IMR-90 (cell line): ENCODE results near the gene RXRB.

Source experiments
- CEBPB ChIP-seq: IDR thresholded peaks from 2 replicates; pipeline ENCODE4 v1.6.1; 2012; ENCODE audit warnings: low read depth, low read length, improper control_type of control experiment
- FOS ChIP-seq: fragments of 150-350 bp; IDR thresholded peaks from 2 replicates; pipeline ENCODE4 v1.6.1; 2016; ENCODE audit warnings: low read depth, low read length
- MAFK ChIP-seq: IDR thresholded peaks from 2 replicates; pipeline ENCODE4 v1.6.1; 2012; ENCODE audit warnings: low read depth, low read length, improper control_type of control experiment
- NFE2L2 ChIP-seq: fragments of 150-350 bp; IDR thresholded peaks from 2 replicates; pipeline ENCODE4 v1.6.1; 2016; ENCODE audit warnings: low read depth, mild to moderate bottlenecking, low read length
- POLR2A ChIP-seq: IDR thresholded peaks from 2 replicates; pipeline ENCODE4 v1.6.1; 2012; ENCODE audit warnings: mild to moderate bottlenecking, low read depth, low read length
- RAD21 ChIP-seq: IDR thresholded peaks from 2 replicates; pipeline ENCODE4 v1.6.1; 2012; ENCODE audit warnings: low read length, improper control_type of control experiment
- RCOR1 ChIP-seq: IDR thresholded peaks from 2 replicates; pipeline ENCODE4 v1.6.1; 2012; ENCODE audit warnings: mild to moderate bottlenecking, low read length, improper control_type of control experiment; ENCODE audit not compliant: insufficient replicate concordance
- RFX5 ChIP-seq: IDR thresholded peaks from 2 replicates; pipeline ENCODE4 v1.8.0; 2012; ENCODE audit warnings: low read depth, mild to moderate bottlenecking, low read length, moderate library complexity
- SMC3 ChIP-seq: fragments of 150-350 bp; IDR thresholded peaks from 2 replicates; pipeline ENCODE4 v1.6.1; 2016; ENCODE audit warnings: low read depth, mild to moderate bottlenecking, antibody characterized with exemption, low read length, moderate library complexity
- TF ChIP-seq, protein P1 (sequence below): fragments of 150-350 bp; IDR thresholded peaks from 2 replicates; pipeline ENCODE4 v1.6.1; 2016; ENCODE audit warnings: low read depth, mild to moderate bottlenecking, low read length, moderate library complexity, borderline replicate concordance
- TF ChIP-seq, protein P2 (sequence below): conservative IDR thresholded peaks from 2 replicates; pipeline ENCODE4 v1.5.1; 2012; ENCODE audit warnings: mild to moderate bottlenecking, low read depth, low read length, improper control_type of control experiment
- TF ChIP-seq, protein P3 (sequence below): fragments of 150-350 bp; IDR thresholded peaks from 2 replicates; pipeline ENCODE4 v1.6.1; 2017; ENCODE audit warnings: mild to moderate bottlenecking, antibody characterized with exemption, low read length, low read depth

DNA sequence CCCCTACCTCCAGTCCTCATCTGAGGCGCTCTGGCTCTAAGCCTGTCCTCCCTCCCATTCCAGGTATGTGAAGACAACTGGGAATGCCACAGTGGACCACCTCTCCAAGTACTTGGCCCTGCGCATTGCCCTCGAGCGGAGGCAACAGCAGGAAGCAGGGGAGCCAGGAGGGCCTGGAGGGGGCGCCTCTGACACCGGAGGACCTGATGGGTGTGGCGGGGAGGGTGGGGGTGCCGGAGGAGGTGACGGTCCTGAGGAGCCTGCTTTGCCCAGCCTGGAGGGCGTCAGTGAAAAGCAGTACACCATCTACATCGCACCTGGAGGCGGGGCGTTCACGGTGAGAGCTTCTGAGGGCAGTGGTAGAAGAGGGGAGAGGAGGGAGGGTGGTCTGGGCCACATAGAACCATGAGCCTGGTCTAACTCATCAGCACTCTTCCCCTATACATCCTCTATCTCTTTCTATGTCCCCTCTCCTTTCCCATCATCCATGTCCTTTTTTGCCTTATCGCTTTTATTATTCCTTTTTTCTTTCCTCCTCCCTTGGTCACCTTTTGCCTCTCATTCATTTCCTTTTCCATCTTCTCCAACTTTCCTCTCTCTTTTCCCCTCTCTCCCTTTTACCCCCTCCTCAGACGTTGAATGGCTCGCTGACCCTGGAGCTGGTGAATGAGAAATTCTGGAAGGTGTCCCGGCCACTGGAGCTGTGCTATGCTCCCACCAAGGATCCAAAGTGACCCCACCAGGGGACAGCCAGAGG lies 11.4 kb upstream of the RXRB start:
- TF ChIP-seq, protein P1, sequence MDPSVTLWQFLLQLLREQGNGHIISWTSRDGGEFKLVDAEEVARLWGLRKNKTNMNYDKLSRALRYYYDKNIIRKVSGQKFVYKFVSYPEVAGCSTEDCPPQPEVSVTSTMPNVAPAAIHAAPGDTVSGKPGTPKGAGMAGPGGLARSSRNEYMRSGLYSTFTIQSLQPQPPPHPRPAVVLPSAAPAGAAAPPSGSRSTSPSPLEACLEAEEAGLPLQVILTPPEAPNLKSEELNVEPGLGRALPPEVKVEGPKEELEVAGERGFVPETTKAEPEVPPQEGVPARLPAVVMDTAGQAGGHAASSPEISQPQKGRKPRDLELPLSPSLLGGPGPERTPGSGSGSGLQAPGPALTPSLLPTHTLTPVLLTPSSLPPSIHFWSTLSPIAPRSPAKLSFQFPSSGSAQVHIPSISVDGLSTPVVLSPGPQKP, result no peak
- TF ChIP-seq SMC3, result no peak
- no peak for TF ChIP-seq CEBPB
- TF ChIP-seq, protein P2, sequence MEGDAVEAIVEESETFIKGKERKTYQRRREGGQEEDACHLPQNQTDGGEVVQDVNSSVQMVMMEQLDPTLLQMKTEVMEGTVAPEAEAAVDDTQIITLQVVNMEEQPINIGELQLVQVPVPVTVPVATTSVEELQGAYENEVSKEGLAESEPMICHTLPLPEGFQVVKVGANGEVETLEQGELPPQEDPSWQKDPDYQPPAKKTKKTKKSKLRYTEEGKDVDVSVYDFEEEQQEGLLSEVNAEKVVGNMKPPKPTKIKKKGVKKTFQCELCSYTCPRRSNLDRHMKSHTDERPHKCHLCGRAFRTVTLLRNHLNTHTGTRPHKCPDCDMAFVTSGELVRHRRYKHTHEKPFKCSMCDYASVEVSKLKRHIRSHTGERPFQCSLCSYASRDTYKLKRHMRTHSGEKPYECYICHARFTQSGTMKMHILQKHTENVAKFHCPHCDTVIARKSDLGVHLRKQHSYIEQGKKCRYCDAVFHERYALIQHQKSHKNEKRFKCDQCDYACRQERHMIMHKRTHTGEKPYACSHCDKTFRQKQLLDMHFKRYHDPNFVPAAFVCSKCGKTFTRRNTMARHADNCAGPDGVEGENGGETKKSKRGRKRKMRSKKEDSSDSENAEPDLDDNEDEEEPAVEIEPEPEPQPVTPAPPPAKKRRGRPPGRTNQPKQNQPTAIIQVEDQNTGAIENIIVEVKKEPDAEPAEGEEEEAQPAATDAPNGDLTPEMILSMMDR, result no peak
- TF ChIP-seq NFE2L2, result no peak
- TF ChIP-seq POLR2A, result 0 out of 2 replicates have a peak, but pooled peaks have one; percentile 15
- TF ChIP-seq RFX5, result no peak
- TF ChIP-seq MAFK, result no peak
- TF ChIP-seq RCOR1, result no peak
- no peak for TF ChIP-seq RAD21
- TF ChIP-seq FOS, result no peak
- TF ChIP-seq, protein P3, sequence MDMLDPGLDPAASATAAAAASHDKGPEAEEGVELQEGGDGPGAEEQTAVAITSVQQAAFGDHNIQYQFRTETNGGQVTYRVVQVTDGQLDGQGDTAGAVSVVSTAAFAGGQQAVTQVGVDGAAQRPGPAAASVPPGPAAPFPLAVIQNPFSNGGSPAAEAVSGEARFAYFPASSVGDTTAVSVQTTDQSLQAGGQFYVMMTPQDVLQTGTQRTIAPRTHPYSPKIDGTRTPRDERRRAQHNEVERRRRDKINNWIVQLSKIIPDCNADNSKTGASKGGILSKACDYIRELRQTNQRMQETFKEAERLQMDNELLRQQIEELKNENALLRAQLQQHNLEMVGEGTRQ, result no peak
